Adipocyte (in vitro differentiated cells): ENCODE measurements around the gene SIRT4.

Experiments used
- DNase-seq: peaks from one replicate; pipeline ENCODE4 v3.0.0-alpha.2; 2015; ENCODE audit warnings: low read depth
- H3K27me3 ChIP-seq: replicated peaks from 2 replicates; pipeline ENCODE4 v1.7.0; 2013; ENCODE audit warnings: mild to moderate bottlenecking, low read length, moderate library complexity; ENCODE audit not compliant: control insufficient read depth, insufficient read depth
- H3K36me3 ChIP-seq: 2 replicates; pipeline ENCODE4 v1.7.0; 2013; ENCODE audit warnings: low read length, mild to moderate bottlenecking, moderate library complexity; ENCODE audit not compliant: control insufficient read depth, insufficient read depth, severe bottlenecking
- H3K4me1 ChIP-seq: 2 replicates; pipeline ENCODE4 v1.7.0; 2013; ENCODE audit warnings: mild to moderate bottlenecking, low read length, moderate library complexity; ENCODE audit not compliant: control insufficient read depth, insufficient read depth
- H3K4me3 ChIP-seq: 2 replicates; pipeline ENCODE4 v1.7.0; 2013; ENCODE audit warnings: mild to moderate bottlenecking, low read length, moderate library complexity
- H3K9ac ChIP-seq: 2 replicates; pipeline ENCODE4 v1.7.0; 2013; ENCODE audit warnings: mild to moderate bottlenecking, low read length, moderate library complexity
- H3K9me3 ChIP-seq: 2 replicates; pipeline ENCODE4 v1.7.0; 2013; ENCODE audit warnings: mild to moderate bottlenecking, low read length, moderate library complexity; ENCODE audit not compliant: control insufficient read depth

SIRT4 gene

GRCh38 chr12:120286768-120287490 is 15.2 kb upstream of the SIRT4 start:
- H3K4me3 ChIP-seq = no peak overlapping the region
- peaks cover 12% of the 10 kb centered on the region for H3K4me1 ChIP-seq
- peak; percentile 15 for DNase-seq
- no peak overlapping the region for H3K9ac ChIP-seq
- no peaks in the 10 kb centered on the region for H3K27me3 ChIP-seq
- no peaks in the 10 kb centered on the region for H3K36me3 ChIP-seq
- no peaks in the 10 kb centered on the region for H3K9me3 ChIP-seq

- Histone ChIP-seq H3K9ac (no peak overlapping the region), H3K27me3 (no peaks in the 10 kb centered on the region), H3K36me3 (no peaks in the 10 kb centered on the region), H3K9me3 (no peaks in the 10 kb centered on the region), H3K4me1 (peaks cover 12% of the 10 kb centered on the region), H3K4me3 (no peak overlapping the region)
- DNase-seq = no peak
These were observed 14.6 kb upstream of the SIRT4 start for GRCh38 chr12:120287491-120287890.

- H3K36me3 ChIP-seq = no peaks in the 10 kb centered on the region
- peak; percentile 24 for DNase-seq
- no peaks in the 10 kb centered on the region for H3K9me3 ChIP-seq
- peak overlapping the region; percentile 98 for H3K9ac ChIP-seq
- peak overlapping the region; percentile 63 for H3K4me3 ChIP-seq
- no peaks in the 10 kb centered on the region for H3K27me3 ChIP-seq
- peaks cover 12% of the 10 kb centered on the region for H3K4me1 ChIP-seq
These were observed 11.4 kb upstream of the SIRT4 start for GRCh38 chr12:120290609-120291305.

- H3K4me1 ChIP-seq = peaks cover 7% of the 10 kb centered on the region
- no peak for DNase-seq
- H3K9ac ChIP-seq = peak overlapping the region; percentile 98
- H3K9me3 ChIP-seq = no peaks in the 10 kb centered on the region
- H3K4me3 ChIP-seq = peak overlapping the region; percentile 84
- H3K36me3 ChIP-seq = no peaks in the 10 kb centered on the region
- no peaks in the 10 kb centered on the region for H3K27me3 ChIP-seq
These were observed 9.8 kb upstream of the SIRT4 start for GRCh38 chr12:120292411-120292660.

GRCh38 chr12:120292661-120293531 is 9.2 kb upstream of the SIRT4 start, which contains the start of gene RNU4-1:
Gene RNU4-1 (minus strand): TSS chr12:120293237.
- Histone ChIP-seq H3K4me3 (peak within 1 kb of the TSS; percentile 84), H3K9ac (peak within 1 kb of the TSS; percentile 98), H3K9me3 (no peaks in the 10 kb centered on the region), H3K27me3 (no peaks in the 10 kb centered on the region), H3K36me3 (no peaks in the 10 kb centered on the region), H3K4me1 (peaks cover 7% of the 10 kb centered on the region)
- DNase-seq = peak; percentile 92

GRCh38 chr12:120314220-120314619 is 12.1 kb downstream of the SIRT4 start:
- Histone ChIP-seq H3K4me1 (peaks cover 7% of the 10 kb centered on the region), H3K9ac (no peak overlapping the region), H3K36me3 (no peaks in the 10 kb centered on the region), H3K27me3 (no peaks in the 10 kb centered on the region), H3K4me3 (no peak overlapping the region), H3K9me3 (no peaks in the 10 kb centered on the region)
- no peak for DNase-seq

GRCh38 chr12:120316798-120317223 is 14.7 kb downstream of the SIRT4 start:
- Histone ChIP-seq H3K4me3 (peak overlapping the region; percentile 95), H3K9me3 (no peaks in the 10 kb centered on the region), H3K9ac (peak overlapping the region; percentile 86), H3K4me1 (peaks cover 7% of the 10 kb centered on the region), H3K36me3 (no peaks in the 10 kb centered on the region), H3K27me3 (no peaks in the 10 kb centered on the region)
- no peak for DNase-seq

GRCh38 chr12:120317224-120318105 is 15.3 kb downstream of the SIRT4 start:
- Histone ChIP-seq H3K4me3 (peak overlapping the region; percentile 95), H3K27me3 (no peaks in the 10 kb centered on the region), H3K36me3 (no peaks in the 10 kb centered on the region)

GRCh38 chr12:120321382-120322202 is 19.5 kb downstream of the SIRT4 start:
- no peak for DNase-seq
- H3K9me3 ChIP-seq = no peaks in the 10 kb centered on the region
- no peak overlapping the region for H3K9ac ChIP-seq
- no peak overlapping the region for H3K4me3 ChIP-seq
- no peaks in the 10 kb centered on the region for H3K36me3 ChIP-seq
- no peaks in the 10 kb centered on the region for H3K27me3 ChIP-seq
- peaks cover 6% of the 10 kb centered on the region for H3K4me1 ChIP-seq

More at GRCh38 chr12:120317224-120318105, 15.3 kb downstream of the SIRT4 start:
- H3K9ac ChIP-seq = peak overlapping the region; percentile 86
- H3K4me1 ChIP-seq = peaks cover 7% of the 10 kb centered on the region
- H3K9me3 ChIP-seq = no peaks in the 10 kb centered on the region
- peak; percentile 100 for DNase-seq

- no peak for DNase-seq
- H3K4me3 ChIP-seq = no peak overlapping the region
These were observed 21.7 kb downstream of the SIRT4 start for GRCh38 chr12:120323772-120324171.

More at GRCh38 chr12:120323772-120324171, 21.7 kb downstream of the SIRT4 start:
- no peaks in the 10 kb centered on the region for H3K36me3 ChIP-seq
- no peaks in the 10 kb centered on the region for H3K9me3 ChIP-seq
- H3K4me1 ChIP-seq = no peaks in the 10 kb centered on the region
- H3K9ac ChIP-seq = no peak overlapping the region
- peaks cover 3% of the 10 kb centered on the region for H3K27me3 ChIP-seq
